ENCODE measurements around the gene PLXNB3.
"Not testable (repeated sequence)": the region's sequence is repeated elsewhere in the genome, so short reads cannot be mapped to it uniquely, and the experiment has no call there.

PLXNB3 gene

GRCh38 chrX:153794018-153794896 is 30.2 kb downstream of the PLXNB3 start, which contains the start of the genes IDH3G and SSR4:
TSS of gene IDH3G (minus strand) at chrX:153794375. CDS start at chrX:153794326, 49 bp downstream.
TSS of gene SSR4 (plus strand) at chrX:153794668. CDS start at chrX:153794688, 20 bp downstream.
- DNase-seq: peak; percentile 93

DNA sequence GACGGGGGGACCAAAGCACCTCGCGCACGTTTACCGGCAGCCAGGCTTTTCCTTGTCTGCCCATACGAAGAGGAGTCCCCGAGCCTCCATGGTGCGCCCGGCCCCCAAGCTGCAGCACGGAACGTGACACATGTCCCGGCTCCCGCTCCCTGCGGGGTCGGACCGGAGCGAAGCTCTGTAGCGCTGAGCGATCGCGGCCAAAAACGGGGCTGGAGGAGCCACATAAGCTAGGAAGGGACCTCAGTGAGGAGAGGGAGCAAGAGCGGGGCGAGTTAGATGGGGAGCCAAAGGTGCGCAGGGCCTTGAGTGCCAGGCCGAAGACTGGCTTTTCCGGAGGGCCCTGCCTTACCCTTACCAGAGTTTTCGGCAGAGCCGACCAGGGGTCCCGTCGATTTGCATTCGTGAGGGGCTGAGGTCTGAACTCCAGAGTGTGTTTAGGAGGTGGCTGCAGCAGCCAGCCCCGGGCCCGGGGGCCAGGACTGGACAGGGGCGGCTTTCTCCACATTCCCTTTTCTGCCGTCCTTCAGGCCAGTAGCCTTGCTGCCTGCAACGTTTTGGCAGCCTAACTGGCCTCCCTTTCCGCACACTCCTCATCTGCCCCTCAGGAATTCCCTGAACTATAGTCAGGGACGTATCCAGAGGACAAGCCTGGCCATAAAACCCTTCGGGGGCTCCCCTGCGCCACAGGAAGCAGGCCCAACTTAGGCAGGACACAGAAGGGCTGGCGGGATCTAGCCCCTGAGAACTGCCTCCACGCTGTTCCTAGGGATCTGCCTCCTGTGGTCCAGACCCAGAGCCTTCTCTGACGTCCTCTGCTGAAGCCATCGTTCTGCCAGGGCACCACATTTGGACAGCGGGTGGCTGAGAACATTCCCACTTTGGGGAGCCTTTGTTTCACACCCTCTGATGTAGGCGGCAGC is 31.1 kb downstream of the PLXNB3 start:
- DNase-seq: no peak

DNA sequence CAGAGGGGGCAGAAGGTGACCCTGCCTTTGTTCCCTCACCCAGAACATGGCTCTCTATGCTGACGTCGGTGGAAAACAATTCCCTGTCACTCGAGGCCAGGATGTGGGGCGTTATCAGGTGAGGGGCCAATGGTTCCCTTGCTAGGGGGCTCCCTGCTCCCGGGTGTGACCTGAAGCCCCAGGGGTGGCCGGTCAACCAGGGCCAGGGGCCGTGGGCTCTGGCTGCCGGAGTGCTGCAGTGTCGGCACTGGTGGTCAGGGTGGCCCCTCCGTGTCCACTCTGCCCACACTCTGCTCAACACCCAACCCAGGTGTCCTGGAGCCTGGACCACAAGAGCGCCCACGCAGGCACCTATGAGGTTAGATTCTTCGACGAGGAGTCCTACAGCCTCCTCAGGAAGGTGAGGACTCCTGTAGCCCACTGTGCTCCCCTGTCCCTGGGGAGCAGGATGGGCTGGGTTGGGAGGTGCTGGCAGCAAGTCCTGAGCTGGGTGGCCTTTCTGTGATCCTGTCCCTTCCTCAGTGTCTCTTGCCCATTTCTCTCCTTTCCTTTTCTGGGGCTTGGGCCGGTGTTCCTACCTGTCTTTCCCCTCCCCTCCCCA is 33.5 kb downstream of the PLXNB3 start:
- DNase-seq: no peak

DNA sequence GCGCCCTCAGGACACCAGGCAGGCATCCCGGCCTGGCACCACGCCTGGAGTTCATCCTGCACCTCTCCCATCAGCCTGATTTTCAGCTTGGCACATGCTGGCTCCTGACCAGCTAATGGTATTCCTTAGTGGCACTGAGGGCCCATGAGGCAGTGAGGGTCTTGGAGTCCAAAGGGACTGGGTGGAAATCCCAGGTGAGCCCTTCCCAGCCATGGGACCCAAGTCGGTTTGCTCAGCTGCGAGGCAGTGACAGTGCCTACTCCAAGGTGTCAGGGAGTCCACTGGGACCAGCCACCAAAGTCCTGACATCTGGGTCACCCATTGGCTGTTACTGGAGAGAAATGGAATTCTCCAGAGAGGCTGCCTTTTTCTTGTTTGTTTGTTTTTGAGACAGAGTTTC is 35.3 kb downstream of the PLXNB3 start:
- no peak for DNase-seq

DNA sequence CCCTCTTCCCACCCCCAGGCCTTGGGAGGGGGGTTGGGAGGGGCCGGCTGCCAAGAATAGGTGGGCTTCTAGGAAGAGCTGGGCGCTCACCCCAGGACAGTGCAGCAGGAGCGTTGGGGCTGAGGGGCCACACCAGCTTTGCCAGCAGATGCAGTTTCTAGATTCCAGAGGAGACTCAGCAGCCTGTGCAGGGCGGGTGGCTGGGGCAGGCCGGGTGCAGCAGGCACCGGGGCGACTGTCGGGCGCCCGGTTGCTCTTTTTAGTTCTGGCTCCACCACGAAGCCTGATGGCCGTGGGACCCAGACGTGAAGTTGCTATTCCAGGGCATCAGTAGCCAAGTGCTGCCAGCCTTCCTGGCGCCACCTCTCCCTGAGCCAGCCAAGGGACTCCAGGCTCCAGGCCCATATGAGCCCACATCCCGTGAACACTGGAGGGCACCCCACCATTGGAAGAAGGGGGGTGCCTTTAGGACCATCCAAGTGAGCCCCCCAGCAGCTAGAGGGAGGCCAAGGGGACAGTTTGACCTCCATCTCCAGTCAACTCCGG is 36.2 kb downstream of the PLXNB3 start:
- DNase-seq: no peak

DNA sequence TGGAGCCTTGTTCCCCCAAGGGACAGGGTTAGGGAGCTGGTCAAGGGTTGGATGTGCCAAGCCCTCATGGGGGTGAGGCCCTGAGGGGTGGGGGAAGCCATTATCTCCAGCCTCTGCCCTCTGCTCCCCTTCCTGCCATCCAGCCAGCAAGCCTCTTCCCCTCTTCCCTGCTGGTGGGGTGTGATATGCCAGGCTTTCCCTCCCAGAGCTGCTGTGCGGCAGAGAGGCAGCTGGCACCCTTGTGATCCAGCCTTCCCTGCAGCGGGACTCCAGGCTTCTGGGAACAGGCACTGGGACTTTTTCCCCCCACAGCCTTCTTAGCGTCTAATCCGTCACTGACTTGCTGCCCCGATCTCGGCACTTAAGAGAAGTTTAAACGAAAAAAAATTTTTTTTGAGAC is 36.7 kb downstream of the PLXNB3 start:
- no peak for DNase-seq

DNA sequence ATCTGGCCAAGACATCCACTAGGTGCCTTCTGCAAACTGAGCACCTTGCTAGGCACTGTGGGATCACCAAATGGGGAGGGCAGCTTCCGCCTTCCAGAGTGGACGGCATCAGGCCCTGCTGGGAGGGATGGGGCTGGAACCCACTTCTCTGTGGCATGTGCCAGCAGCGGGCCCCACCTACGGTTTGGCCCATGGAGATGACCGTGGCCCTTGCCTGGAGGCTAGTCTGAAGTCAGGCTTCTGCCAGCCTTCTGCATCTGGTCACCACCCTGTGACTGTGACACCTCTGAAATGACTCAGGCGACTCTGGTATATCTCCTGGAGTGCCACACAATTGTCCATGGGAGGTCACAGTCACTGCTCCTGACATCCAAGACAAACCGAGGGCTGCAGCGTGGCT is 37.6 kb downstream of the PLXNB3 start:
- no peak for DNase-seq

GRCh38 chrX:153802513-153803045 is 38.5 kb downstream of the PLXNB3 start:
- DNase-seq: no peak

DNA sequence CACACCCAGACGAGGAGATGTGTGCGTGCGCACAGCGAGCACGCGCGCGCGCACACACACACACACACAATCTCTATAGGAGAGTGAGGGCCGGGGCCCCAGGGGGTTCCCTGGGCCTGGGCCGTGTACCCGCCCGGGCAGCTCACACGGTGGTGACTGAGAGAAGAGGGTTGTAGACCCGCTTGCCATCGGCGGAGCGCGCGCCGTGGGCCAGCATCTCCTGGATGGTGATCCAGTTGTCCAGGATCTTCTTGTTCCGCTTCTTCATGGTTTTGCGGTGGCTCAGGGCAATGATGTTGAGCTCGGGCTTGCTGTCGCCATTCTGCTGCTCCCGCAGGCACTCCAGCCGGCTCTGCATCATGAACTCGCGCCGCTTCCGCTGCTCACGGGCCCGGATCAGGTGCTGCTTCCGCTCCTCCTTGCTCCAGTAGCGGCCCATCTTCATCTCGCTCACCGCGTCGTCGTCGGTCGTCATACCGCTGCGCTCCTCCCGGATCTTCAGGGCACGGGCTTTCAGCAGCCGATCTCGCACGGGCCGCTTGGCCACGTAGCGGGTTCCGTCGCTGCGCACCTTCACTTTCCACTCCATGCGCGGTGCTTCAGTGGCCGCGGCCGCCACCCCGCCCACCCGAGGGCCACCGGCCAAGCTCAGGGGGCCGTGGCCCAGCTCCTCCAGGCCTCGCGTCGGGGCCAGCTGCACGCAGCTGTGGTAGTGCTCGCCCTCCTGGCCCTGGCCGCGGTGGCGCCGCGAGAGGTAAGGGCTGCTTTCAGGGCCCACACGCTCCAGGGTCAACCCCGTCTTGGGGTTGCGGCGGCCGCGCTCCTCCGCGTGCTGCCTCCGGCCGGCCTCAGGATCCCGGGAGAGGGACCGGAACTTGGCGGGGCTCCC is 39.4 kb downstream of the PLXNB3 start:
- no peak for DNase-seq

- DNase-seq: no peak
Measured at GRCh38 chrX:153804100-153804595, 40.1 kb downstream of the PLXNB3 start.

DNA sequence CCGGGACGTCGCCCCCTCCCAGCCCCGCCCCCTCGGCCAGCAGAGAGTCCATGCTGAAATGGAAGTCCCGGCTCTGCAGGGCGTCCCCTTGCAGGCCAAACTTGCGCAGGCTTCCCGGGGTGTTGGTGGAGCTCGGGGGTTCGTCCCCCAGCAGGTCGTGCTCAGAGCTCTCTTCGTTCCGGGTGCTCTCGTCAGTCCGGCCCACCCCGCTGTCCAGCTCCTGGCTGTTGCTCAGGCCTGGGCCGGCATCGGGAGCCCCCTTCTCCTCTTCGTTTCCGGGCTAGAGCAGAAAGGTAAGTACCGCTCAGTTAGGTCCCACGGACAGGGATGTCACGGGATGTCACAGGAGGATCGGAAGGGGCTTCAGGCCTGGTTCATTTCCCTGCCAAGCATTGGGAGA is 40.6 kb downstream of the PLXNB3 start:
- DNase-seq: no peak

DNA sequence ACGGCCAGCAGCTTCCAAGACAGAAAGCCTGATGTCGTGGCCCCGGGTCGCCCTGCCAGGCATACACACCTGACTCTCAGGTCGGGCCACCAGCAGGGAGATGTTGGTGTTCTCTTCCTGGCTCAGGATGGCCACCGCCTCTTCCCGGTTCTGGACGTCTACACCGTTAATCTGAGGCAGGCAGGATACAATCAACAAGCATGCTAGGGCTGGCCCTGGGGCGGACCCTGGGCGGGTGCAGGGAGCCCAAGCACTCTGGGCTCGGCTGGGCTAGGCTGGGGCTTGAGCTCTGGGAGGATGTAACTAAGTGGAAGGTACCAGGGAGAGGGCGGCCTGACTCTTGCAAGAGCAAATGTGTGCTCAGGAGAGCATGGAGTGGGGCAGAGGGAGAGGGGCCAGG is 41.4 kb downstream of the PLXNB3 start:
- no peak for DNase-seq

GRCh38 chrX:153806999-153807575 is 43.0 kb downstream of the PLXNB3 start:
- no peak for DNase-seq

- no peak for DNase-seq
Measured at GRCh38 chrX:153807976-153808375, 43.9 kb downstream of the PLXNB3 start.

DNA sequence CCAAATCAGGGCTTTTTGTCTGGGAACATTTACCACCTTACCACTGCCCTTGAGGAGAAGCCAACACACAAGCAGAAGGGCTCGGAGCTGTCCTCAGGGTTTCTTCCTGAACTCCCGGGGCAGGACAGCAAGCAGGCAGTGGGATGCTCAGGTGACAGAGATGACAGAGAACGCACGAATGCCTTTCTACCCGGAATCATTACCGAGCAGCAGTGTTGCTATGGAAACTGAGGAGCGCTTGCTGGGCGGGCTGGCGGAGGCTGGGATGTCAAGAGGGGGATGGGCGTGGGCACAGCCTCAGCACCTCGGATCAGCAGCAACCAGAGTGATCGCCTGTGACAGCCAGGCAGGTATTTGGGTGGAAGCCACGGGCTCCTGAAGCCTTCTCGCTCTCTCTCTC is 48.2 kb downstream of the PLXNB3 start:
- no peak for DNase-seq

DNA sequence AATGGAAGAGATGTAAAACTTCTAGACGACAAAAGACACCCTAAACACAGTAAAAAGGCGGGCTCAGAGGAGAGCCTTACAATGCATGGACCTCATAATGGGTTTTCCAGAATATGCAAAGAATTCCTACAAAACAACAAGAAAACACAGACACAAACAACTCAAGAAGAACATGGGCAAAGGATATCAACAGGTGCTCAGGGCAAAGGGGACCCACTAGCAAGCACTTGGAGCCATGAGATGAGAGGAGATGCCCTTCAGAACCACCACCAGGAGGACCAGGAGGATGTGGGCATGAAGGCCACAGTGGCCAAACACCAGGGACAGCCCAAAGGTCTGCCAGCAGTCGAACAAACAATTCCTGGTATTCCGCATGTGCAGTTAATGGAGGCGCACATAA is 49.1 kb downstream of the PLXNB3 start:
- no peak for DNase-seq

- peak; percentile 14 for DNase-seq
Measured at GRCh38 chrX:153814591-153815315, 50.7 kb downstream of the PLXNB3 start.

GRCh38 chrX:153816831-153817690 is 53.0 kb downstream of the PLXNB3 start:
- DNase-seq: peak; percentile 27

DNA sequence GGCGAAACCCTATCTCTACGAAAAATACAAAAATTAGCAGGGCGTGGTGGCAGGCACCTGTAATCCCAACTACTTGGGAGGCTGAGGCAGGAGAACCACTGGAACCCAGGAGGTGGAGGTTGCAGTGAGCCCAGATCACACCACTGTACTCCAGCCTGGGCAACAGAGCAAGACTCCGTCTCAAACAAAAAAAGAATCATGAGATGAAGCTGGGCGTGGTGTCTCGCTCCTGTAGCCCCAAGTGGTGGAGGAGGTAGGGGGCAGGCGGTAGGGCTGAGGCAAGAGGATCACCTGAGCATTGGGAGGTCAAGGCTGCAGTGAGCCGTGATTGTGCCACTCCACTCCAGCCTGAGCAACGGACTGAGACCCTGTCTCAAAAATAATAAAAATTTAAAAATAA is 54.0 kb downstream of the PLXNB3 start:
- DNase-seq: not testable (repeated sequence)
